CD4-positive, alpha-beta T cell treated with Interleukin-17A for 4 hours (primary cell): Measurements from ENCODE around the gene EBPL.
"Not testable (repeated sequence)": the region's sequence is repeated elsewhere in the genome, so short reads cannot be mapped to it uniquely, and the experiment has no call there.

Source experiments
- DNase-seq: peaks from one replicate; pipeline ENCODE4 v3.0.0-alpha.2; 2020; ENCODE audit warnings: mixed read lengths

Gene EBPL

GRCh38 chr13:49690995-49691784 lies at the start of gene EBPL:
Gene EBPL, minus strand, starts transcription at chr13:49691486. Its CDS starts 62 bp downstream, at chr13:49691424.
- DNase-seq = peak; percentile 96

- no peak for DNase-seq
These were observed 49.6 kb upstream of the EBPL start for GRCh38 chr13:49740870-49741269.

DNA sequence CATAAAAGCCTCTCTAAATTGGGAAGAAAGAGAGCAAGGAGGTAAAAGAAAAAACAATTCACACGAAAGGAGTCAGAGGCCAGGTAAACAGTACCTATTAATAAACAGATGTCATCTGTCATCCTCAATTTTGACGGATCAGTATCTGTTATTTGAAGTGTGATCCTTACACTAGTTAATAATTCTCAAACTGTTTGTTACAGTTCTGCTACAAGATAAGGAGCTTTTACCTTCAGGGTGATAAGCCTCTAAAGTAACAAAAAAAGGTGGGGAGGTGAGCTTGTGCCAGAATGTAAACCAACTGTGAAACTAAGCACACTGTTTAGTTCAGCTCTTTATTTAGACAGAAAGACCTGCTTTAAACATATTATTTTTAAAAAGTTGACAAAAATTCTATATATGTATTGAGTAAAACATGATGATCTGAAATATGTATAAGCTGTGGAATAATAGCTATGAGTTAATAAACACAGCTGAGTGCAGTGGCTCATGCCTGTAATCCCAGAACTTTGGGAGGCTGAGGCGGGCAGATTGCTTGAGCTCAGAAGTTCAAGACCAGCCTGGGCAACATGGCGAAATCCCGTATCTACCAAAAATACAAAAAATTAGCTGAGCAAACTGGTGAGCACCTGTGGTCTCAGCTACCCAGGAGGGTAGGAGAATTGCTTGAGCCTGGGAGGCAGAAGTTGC lies 48.4 kb upstream of the EBPL start:
- DNase-seq = no peak

GRCh38 chr13:49733181-49733951 lies 42.1 kb upstream of the EBPL start:
- no peak for DNase-seq

DNA sequence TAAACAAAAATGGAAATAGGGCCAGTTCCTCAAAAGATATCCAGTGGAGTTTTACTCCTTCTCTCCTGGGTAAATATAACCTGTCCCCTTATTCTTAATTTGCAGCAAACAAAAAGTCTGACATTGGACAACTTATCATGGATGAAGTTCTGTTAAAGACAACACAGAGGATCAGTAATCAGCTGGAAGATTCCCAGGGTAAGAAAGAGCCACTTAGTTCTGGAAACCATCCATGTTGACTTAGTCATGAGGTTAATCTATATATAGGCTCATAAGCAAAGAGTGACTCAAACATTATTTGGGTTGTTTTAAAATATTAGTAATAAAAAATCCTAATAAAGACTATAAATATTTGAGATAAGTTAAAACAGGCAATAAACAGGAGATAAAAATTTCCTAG lies 40.5 kb upstream of the EBPL start:
- DNase-seq = no peak

GRCh38 chr13:49716615-49717014 lies 25.3 kb upstream of the EBPL start:
- DNase-seq = no peak

GRCh38 chr13:49714757-49715156 lies 23.5 kb upstream of the EBPL start:
- no peak for DNase-seq

DNA sequence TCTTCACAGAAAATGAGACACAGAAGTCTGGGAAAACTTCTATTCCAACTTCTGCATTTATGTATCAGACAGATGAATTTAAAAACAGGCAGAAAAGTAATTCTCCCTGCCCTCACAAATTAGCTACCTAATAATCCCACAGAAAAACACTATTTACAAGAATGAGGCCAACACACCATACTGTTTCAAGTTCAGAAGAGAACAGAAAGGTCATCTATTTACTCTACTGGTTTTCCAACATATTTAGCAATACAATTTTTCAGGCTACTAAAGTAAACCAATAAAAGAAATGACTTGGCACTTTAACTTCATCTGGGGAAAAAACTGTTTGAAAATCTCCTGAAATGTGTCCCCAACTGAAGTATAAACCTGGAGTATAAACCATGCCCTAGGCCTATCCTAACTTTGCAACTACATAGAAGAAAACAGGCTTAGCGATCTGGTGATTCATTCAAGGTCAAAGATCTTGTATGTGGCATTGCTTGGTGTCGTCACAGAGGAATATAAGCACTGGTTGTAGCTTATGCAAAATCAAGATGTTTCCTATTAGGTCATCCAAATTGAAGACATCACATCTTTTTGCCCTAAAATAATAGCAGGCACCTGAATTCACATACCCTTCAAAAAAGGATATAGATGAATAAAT lies 20.1 kb upstream of the EBPL start:
- no peak for DNase-seq

DNA sequence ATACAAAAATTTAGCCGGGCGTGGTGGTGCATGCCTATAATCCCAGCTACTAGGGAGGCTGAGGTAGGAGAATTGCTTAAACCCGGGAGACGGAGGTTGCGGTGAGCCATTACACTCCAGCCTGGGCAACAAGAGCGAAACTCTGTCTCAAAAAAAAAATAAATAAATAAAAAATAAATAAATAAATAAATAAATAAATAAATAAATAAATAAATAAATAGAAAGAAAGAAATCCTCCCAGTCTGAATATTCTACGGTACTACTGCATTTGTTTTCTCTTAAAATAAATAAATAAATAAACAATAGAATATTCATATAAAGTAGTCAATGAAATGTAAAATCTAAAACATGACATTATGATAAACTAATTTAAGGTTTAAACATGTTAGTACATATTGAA lies 13.0 kb upstream of the EBPL start:
- not testable (repeated sequence) for DNase-seq

DNA sequence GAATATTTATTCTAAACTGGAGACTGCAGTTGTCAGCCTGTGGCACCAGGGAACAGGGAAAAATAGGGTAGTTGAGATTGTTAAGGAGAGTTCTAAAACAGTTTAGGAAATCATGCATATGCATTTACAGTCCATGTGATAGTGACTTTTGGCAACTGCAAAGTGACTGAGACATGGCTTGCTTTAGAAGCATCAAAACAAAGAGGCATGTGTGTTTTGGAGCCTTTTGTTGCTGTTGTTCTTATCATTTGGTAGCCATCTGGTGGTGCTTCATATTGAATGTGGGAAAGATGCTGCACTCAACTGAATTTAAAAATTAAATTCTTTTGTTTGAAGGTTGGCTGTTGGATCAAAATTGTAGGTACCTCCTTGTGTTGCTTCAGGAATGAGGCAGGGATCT lies 10.2 kb upstream of the EBPL start:
- DNase-seq = no peak

- no peak for DNase-seq
These were observed 6.2 kb upstream of the EBPL start for GRCh38 chr13:49697468-49697867.

DNA sequence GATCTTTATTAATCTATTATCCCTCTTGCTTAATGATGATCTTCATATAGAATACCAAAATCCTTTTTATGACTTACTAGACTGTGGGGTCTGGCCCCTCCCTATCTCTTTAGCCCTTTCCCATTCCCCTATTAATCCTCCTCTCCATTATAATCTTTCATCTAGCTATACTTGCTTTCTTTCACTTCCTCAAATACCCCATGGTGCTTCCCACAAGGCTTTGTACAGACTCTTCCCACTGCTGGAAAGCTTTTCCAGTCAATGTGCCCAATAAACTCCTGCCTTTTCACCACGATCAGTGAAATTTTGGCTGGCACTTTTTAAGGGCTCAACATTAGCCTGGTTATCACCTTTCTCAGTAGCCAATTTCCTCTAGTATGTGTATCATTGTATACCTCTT lies 3.2 kb upstream of the EBPL start:
- no peak for DNase-seq

- no peak for DNase-seq
These were observed 2.6 kb upstream of the EBPL start for GRCh38 chr13:49693877-49694276.

GRCh38 chr13:49693191-49693733 lies 2.0 kb upstream of the EBPL start:
- no peak for DNase-seq

DNA sequence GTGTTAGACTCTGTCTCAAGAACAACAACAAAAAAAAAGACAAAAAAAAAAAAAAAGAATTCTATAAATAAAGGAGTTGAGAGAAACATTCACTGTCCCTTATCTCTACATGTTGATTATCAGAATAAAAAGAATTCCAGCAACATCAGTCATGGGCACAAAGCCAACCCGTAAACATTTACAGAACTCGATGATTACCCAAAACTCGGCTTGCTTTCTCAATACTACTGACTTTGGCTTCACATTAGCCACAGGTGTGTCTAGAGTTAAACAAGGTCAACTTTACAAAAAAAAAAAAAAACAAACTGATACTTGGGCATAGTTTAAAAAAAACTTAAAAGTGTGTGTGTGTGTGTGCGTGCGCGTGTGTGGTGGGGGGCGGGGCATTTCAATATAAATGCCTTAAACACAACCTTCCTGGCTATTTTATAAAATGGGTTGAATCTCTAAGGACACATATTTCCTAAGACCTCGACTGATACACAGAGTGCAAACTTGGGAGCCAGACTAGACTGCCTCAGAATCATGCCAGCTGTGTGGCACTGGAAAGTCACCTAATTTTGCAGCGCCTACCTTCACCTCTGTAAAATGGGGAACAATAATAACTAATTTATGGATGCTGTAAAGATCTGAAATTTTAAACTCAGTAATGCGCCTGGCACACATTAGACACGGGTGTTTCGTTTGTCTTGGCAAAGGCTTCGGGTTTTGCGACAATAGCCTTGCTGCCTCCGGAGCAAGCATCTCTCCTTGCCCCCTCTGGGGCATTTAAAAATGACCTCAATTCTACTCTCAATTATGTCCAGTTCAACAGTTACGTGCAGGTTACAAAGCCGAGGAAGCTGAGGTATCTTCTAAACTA lies 922 bp downstream of the EBPL start:
- peak; percentile 10 for DNase-seq

DNA sequence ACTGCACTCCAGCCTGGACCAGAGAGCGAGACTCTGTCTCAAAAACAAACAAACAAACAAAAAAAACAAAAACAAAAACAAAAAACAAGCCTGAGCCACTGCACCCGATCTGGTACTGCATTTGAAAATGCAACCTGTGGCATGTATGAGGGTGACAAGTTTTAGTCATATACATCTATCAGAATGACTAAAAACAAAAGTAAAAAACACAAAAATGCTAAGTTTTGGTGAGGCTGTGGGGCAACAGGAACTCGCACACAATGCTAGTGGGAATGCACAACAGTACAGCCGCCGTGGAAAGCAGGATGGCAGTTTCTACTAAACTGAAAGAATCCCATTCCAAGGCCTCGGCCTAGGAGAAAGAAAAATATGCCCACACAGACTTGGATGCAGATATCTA lies 7.8 kb downstream of the EBPL start:
- no peak for DNase-seq

- DNase-seq = no peak
These were observed 9.3 kb downstream of the EBPL start for GRCh38 chr13:49681842-49682435.

DNA sequence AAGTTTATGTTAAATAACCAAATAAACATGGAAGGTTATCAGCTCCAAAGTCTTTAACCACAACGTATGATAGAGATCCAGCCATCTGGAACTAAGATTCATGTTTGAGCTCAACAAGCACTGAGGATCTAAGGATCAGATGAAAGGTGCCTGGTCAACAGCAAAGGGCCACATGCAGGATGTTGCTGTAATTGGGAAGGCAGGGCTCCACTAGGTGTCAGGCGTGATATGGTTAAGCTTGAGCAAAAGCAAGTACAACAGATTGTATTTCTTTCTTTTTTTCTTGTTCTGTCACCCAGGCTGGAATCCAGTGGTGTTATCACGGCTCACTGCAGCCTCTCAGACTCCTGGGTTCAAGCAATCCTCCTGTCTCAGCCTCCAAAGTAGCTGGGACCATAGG lies 12.0 kb downstream of the EBPL start:
- peak; percentile 43 for DNase-seq

- no peak for DNase-seq
These were observed 12.9 kb downstream of the EBPL start for GRCh38 chr13:49678191-49678914.

GRCh38 chr13:49676581-49677298 lies 14.5 kb downstream of the EBPL start:
- DNase-seq = no peak
